Measurements from ENCODE around the gene LBX2.
"Not testable (repeated sequence)": the region's sequence is repeated elsewhere in the genome, so short reads cannot be mapped to it uniquely, and the experiment has no call there.

The LBX2 gene

DNA sequence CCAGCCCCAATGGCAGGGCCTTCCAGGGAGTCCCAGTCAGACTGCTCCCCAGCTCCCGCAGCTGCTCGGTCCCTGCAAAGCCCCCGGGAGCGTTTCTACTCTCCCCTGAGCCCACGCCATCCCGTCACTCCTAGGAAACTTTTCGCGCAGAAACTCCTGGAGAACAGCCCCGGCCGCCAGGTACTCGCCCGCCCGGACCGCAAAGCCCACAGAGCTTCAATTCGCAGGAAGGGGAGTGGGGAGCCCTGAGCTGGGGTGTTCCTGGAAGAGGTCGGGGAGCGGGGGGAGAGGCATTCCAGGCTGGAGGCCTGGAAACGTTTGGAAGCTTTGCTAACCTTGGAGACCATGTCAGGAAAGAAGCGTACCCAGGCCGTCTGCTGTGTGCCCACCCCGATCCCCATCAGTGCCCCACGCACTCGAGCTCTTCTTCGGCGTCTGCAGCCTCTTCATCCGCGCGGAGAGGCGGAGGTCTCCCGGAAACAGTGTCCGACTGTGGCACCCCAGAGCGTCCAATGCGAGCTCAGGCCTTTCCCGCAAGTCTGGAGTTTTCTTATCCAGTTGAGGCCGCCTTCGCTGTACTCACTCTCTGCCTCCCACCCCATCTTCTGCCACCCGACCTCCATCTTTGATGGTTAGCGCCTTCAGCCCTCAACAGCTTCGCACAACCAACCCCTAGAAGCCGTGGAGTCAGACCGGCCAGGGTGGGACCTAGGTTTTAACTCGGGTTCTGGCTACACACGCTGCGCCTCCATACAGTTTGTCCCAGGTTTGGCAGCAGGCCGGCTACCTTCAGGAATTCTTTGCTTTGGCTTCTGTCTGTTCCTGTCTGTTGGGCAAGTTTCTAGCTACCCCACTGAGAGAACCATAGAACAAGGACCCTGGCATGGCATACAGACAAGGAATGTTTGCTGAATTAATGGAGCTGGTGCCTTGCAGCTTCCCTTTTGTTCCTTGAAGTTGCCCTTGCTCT lies 4.4 kb upstream of the LBX2 start:
- DNase-seq: no peak

DNA sequence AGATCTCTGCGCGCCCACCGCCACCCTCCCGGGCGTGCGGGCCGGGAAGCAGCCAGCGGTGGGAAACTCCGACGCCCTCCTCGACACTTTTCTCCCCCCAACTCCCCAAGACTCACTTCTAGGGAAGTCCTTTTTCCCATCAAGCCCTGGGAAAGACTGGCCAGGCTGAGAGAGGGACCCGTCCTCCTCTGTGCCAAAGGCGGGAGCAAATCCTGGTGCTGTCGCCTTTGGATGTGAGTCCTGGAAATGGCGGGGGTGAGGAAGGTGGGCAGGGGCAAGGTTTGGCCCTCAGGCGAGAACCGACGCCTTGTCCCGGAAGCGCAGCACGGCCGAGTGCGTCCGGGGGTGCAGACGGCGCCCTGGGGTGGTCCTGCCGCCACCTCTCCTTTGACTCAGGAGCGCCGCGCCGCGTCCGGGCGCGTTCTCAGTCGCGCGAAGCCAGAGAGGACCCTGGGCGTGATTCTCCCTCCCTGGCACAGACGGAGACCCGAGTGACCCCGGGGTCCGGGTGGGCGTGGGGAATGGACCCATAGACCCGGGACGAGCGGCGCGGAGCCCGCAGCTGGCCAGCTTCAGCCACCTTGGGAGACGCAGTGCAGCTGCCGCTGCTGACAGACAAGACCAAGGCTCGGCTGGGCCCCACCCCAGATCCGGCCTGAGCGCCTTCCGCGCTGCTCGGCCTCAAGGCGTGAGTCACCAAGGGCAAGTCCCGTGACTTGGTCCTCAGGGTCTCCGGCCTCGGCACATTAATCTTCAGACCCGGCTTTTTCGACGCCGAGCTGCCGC lies 3.5 kb upstream of the LBX2 start:
- no peak for DNase-seq

DNA sequence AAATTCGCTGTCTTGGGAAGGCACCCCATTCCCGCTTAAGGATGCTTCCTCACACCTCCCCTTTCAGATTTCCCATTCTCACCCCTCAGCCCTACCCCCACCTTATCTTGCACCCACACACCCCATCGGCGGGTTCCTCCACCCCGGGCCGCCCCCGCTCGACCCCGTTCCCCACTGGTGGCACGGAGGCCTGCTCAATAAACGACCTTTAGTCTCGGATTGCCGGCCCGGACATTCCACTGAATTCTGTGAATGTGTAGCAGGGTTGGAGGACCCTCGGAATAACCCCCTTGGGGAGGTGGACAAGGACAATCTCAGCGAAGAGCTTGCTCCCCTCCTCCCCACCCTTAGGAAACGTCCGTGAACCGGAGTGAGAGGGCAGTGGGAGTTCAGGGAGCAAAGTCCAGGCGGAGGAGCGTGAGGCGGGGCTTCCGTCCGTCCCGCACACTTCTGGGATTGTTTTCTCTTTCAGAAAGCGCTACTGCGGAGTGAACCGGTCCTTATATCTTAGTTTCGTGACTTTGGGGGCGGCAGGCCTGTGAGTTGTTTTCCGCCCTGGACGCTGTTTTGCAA lies 2.8 kb upstream of the LBX2 start:
- no peak for DNase-seq

DNA sequence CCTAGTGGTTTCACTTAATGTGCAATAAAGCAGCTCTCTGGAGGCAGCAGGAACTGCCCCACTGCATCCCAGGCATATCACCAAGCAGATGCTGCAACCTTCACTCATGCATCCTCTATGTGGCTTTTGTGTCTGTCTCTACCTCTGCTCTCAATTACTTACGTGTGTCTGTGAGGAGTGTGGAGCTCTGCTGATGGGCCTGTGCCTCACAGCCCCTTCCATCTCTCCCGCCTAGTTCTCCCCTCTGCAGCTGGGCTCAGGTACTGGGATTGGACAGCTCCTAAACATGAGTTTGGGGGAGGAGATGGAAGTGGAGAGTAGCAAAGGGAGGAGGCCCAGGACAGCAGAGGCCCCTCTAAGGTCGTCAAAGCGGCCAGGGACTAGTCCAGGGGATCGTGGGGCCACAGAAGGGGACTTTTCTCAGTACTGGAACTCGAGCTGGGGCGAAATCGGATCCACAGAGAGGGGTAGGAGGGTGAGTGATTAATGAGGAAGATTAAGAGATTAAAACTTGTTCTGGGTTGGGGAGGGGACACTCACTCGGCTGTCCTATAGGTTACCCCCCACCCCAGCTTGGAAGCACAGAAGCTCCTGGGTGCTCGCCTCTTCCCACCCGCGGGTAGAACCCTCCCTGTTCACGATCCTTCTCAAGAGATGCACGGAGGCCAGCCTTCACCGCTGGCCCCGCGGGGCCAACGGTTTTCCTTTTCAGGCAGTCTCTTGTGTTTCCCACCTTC lies 2.1 kb upstream of the LBX2 start:
- no peak for DNase-seq

DNA sequence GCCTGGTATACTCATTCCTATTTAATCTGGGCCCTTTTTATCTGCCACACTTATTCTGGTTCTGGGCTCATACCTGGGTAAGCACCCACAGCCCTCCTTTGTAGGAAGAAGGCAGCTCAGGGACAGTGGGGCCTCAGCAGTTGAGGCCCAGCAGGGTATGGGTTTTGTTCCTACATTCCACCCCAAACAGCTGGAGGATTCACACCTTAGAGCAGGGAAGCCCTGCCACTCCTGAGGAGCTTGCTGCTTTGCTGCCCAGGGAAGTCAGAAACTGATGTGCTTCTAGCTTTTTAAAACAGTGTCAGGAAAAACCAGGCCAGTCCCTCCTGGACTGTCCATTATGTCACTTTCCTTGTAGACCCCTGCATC lies 1.2 kb upstream of the LBX2 start:
- DNase-seq: no peak

DNA sequence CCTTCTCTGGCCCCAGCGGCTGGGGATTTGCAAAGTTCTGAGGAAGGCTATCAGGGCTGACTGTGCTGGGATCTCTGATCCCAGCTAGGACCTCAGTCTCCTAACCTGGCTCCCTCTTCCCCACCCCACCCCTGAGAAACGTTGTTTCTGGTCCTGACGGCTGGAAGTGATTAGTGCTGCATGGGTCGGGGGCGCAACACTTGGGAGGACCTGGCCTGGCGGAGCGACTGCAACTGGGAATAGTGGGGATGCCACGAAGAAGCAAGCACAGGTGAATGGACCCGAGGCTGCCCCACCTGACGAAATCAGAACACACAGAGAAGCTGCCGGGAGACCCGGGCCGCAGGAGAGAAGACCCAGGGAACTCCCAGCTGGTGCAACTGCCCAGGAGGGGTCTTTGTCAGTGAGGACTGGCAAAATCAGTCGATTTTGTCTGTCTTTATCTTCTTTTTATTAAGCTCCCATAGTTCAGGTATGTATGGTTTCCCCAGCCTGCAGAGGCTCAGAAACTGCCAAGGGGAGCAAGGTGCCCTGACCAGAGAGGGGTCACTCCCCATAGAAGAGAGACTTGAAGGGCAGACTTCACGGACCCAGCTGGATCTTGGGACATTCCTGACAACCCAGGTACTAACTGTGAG lies 656 bp upstream of the LBX2 start:
- DNase-seq: no peak

DNA sequence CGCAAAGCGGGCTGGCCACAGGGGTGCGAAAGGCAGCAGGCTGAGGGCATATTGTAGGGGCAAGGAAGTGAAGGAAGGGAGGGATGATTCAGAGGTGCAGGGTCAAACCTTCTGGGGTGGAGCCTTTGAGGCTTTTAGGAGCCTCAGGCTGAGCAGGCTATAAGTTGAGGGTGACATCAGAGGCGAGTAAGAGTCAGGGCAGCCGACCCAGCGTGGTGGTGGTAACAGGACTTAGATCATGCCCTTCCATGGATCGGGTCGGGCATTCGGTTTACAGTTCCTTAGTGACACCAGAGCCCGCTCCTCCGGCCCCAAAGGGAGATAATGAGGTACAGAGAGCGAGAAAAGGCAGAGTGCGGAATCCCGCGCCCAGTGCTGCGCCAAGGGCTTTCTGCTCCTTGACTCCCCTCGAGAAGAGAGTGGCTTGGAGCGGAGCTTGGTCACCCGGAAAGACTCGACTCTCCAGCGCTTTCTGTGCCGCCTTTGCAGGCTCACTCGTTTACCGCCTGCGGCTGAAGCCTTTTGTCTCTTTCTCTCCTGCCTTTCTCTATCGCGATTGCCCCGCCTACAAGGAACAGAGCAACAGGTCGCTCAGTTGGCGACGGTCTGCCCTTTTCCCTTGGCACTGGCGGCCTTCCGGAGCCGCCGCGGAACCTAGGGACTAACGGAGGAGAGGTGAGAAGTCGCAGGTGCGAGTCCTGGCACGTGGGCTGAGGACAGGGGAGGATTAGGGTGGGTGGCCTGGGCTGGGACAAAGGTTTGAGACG lies 720 bp downstream of the LBX2 start:
- no peak for DNase-seq

DNA sequence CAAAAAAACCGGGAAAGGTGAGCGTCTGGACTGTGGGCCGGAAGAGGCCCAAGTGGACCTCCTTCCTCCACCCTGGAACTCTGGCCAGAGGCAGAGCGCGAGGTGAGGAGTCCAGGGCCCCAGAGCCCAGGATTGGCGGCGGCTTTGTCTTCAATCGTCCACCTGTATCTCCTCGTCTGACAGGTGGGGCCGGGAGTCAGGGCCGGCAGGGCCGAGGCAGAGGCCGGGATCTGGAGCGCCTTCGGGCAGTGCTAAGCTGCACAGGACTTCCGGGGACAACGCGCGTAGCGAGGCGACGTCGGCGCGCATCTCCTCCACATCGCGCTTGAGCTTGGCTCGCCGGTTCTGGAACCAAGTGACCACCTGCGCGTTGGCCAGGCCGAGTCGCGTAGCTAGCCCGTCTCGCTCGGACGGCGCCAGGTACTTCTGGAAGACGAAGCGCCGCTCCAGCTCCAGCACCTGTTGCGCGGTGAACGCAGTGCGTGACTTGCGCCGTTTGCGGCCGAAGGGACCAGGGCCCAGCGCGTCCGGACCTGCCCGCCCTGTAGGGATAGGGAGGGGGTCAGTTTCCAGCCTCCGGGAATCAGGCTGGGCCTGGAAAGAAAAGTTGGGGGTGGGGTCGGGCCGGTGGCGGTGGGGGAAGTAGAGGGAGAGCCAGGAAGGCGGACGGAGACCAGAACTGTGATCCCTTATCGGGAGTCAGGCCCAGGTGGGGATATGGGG lies 1.5 kb downstream of the LBX2 start:
- DNase-seq: no peak

DNA sequence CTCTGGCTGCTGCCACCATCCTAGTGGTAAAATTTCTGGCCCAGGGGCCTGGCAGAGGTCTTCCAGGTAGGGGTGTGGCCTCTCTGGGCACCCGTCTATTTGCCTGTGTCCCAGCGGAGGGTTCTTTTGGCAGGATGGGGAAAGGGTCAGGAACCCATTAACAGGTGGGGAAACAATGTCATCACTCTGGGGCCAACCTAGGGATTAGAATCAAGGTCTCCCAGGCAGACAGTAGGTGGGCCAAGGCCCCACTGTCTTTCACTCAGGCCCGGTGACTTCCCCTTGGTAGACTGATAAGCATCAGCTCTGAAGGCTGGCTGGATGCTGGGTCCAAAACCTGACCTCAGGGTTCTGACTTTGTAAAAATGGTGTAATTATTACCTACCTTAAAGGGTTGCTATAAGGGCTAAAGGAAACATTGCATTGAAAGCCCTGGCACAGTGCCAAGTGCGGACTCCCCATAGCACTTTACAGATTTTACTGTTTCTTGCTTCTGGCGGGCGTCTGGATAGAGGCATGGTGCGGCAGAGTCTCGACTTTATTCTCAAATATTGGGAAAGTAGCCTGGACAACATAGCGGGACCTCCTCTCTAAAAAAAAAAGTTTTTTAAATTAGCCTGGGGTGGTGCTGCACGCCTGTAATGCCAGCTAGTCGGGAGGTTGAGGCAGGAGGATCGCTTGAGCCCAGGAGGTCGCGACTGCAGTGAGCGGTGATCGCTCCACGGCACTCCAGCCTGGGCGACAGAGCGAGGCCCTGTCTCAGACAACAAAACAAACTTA lies 2.2 kb downstream of the LBX2 start:
- no peak for DNase-seq

DNA sequence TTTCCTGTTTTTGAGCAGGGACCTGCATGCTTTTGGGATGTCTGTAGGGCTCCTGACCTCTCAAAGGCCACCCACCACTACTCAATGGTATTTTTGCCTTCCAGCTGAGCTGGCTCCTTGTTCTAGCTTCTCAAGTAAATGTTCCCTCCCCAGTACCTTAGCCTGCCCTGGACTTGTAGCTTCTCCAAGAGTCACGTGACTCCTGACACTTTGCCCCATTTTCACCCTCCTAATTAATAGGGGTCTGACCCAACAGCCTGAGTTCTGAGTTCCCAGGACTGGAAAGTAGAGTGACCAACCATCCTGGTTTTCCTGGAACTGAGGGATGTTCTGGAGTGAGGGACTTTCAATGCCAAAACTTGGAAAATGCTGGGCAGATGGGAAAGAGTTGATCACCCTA lies 4.0 kb downstream of the LBX2 start:
- DNase-seq: no peak

DNA sequence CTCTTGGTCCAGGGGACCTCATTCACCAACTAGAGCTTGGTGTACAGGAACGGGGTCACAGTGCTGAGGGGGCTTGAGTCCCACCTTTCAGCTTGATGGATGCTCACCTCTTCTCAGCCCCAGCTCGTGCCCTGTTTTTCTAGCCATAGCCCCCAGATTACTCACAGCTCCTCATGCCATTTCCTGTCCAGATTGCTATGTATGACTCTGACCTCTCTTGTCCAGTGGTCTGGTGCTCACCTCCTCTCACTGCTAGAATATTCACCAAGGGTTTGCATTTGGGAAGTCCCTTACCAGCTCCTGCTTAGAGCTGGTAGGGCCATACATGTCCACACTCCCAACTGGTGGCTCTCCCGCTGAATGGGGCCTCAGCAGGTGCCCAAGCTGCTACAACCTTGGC lies 5.9 kb downstream of the LBX2 start:
- no peak for DNase-seq

DNA sequence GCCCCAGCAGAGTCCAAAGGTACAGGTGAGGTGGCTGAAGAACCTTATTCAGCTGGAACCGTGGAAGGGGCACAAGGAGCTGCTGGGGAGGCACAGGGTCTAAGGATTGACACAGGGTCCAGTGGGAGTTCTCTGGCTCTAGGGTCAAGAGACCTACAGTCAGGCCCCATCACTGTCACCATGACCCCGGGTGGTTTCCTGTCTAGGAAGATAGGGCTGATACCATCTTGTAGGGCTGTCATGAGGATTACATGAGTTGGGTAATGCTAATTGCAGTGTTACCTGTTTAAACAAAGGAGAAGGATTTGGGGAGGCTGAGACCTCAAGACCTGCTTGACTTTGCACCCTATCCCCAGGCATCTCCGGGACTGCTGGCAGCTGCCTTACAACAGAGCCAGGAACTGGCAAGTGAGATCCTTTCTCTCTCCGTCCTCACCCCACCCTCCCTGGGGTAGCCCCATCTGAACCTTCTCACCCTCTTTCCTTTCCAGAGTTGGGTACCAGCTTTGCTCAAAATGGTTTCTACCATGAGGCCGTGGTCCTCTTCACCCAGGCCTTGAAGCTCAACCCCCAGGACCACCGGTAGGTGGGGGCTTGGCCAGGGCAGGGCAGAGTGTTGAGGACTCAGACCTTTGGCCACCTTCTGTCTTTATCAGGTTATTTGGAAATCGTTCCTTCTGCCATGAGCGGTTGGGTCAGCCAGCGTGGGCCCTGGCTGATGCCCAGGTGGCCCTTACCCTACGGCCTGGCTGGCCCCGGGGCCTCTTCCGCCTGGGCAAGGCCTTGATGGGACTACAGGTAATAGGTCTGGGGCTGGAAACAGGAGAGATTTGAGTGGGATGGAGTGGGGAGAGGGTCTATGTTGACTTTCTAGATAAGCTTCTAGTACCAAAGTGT lies 7.5 kb downstream of the LBX2 start:
- no peak for DNase-seq

DNA sequence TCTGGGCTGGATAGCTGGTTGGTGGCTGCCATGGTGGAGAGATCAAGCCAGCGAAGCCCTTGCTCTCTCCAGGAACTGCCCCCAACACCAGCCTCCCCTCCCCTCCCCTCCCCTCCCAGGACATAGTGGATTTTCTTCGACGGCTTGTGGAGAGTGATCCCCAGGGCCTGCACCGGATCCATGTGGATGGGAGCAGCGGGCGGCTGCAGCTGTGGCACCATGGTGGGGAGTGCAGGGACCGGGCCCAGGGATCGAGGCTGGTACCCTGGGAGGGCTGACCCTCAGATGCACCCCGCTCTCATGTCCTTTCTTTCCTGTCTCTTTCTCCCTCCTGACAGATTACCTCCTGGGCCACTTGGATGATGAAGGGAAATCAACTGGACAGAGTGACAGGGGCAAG lies 9.5 kb downstream of the LBX2 start:
- DNase-seq: no peak

DNA sequence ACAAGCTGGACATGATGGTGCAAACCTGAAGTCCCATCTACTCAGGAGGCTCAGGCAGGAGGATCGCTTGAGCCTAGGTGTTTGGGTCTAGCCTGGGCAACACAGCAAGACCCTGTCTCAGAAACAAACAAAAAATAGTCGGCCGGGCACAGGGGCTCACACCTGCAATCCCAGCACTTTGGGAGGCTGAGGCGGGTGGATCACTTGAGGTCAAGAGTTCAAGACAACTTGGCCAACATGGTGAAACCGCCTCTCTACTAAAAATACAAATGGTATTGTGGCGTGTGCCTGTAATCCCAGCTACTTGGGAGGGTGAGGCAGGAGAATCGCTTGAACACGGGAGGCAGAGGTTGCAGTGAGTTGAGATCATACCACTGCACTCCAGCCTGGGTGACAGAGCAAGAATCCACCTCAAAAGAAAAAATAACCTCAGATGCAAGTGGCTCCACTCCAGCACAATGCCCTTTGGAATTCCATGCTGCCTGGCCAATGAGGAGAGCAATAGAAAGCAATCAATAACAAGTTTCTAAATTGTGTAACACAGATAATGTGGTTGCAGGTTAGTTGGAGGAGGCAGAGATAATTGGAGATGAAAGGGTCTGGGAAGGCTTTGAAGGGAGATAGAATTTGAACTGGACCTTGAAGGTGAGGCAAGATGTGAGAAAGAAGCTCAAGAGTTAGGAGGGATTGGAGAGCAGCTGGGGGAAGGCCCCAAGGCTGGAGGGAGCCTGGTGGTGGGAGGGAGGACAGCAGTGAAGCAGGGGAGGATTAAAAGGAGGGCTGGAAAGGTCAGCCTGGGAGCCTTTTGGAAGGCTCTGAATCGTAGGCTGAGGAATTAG lies 10.5 kb downstream of the LBX2 start:
- DNase-seq: no peak

DNA sequence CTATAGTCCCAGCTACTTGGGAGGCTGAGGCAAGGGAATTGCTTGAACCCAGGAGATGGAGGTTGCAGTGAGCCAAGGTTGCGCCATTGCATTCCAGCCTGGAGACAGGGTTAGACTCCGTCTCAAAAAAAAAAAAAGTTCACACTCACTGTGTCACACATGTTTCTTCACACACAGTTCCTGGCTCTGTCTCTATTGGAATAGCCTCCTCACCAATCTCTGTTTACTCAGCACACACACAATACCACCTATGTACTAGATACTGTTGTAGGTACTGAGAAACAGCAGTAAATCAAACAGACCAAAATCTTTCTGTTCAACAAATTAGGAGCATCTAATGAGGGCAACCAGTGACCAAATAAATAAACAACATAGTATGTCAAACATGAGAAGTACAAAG lies 13.3 kb downstream of the LBX2 start:
- DNase-seq: no peak

DNA sequence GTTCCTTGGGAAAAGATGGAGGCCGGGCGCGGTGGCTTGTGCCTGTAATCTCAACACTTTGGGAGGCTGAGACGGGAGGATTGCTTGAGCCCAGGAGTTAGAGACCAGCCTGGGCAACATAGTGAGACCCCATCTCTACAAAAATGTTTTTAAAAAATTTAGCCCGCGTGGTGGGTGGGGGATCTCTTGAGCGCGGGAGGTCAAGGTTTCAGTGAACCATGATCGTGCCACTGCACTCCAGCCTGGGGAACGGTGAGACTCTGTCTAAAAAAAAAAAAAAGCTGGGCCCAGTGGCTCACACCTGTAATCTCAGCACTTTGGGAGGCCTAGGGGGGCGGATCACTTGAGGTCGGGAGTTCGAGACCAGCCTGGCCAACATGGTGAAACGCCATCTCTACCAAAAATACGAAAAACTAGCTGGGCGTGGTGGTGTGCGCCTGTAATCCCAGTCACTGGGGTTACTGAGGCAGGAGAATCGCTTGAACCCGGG lies 15.7 kb downstream of the LBX2 start:
- not testable (repeated sequence) for DNase-seq

DNA sequence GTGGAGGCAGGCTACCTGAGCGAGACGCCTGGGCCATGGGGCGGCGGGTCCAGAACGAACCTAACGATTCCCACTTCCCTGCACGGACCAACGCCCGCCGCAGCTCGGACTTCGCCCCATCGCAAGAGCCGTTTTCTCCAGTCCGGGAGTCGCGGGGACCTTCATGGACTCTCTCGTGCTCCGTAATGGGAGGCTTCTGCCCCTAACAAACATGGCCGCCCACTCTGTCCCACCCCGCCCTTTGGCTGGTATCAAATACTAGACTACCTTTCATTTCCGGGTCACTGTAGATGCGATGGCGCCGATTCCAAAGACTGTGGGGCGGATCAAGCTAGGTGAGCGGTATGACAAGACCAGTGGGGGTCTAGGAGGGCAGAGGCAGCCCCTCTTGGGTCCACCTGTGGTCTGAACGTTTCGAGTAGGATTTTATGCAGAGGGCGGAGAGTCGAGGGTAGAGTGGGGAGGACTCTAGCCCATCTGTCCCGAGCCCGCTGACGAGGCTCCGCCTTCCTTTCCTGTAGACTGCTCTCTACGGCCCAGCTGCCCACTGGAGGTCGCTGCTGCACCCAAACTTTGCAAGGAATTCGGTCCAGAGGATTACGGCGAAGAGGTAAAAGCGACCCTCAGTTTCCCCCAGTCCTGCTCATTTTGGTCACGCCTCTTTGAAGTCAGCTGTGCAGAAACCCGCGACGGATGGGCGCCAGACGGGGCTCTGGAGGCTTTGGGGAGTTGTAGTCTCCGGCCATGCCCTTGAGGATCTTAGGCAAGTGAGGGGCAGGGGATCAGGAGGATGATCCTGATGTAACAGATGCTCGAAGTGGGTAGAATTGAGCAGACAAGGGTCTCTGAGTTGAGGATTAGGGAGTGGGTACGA lies 16.4 kb downstream of the LBX2 start, which contains the start of the genes CCDC142 and TTC31:
TSS of gene CCDC142 (minus strand) at position 198 of the 874 bp plus-strand sequence. CDS start at position 37, 161 bp downstream.
TSS of gene TTC31 (plus strand) at position 281 of the 874 bp plus-strand sequence. CDS start at position 296, 15 bp downstream.
- DNase-seq: peak; percentile 91
